ENCODE data around the gene KCNJ6. TPM values are rescaled to one million over a fixed set of nuclear protein-coding genes. Genes with fewer than 3 reads are reported as not detected.

Gene KCNJ6
- total RNA-seq, 1 experiment from 2014 or later: not detected

DNA sequence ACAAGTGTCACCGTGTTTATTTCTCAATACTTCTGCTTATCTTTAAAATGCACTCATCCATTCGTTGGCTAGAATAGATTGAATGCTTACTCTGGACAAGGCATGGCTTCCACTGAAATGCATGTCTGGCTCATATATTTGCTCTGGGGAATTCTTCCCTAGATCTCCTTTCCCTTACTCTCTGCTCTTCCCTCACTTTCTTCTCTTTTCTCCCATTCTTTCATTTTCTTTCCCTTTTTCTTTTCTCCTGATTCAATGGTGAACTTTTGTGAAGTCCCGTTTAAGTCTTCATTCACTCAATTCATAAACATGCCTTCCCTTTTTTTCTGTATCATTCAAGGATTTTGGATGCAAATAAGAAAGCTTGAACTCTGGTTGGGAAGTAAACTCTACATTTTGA is 315.2 kb downstream of the KCNJ6 start:
- Histone ChIP-seq H3K27me3 (replicated peaks; ENCODE audit: control insufficient read depth, insufficient read depth, low read length) (no peaks in the 10 kb centered on the region), H3K36me3 (ENCODE audit: control insufficient read depth, insufficient read depth, low read length) (no peaks in the 10 kb centered on the region), H3K4me3 (ENCODE audit: low read depth, low read length) (no peak overlapping the region), H3K9me3 (no peaks in the 10 kb centered on the region), H3K4me1 (no peaks in the 10 kb centered on the region)
- no peak overlapping the region for H3K27ac Mint-ChIP-seq (ENCODE audit: unreplicated experiment)
- no peak overlapping the region for H3K4me3 Mint-ChIP-seq (ENCODE audit: unreplicated experiment)
- H3K27me3 Mint-ChIP-seq (ENCODE audit: insufficient read depth, unreplicated experiment): no peaks in the 10 kb centered on the region
- peaks cover 13% of the 10 kb centered on the region for H3K9me3 Mint-ChIP-seq (ENCODE audit: unreplicated experiment)
- intact Hi-C loops (cut with micrococcal nuclease; ENCODE audit: unreplicated experiment): no loop called here
- no peaks in the 10 kb centered on the region for H3K4me1 Mint-ChIP-seq (ENCODE audit: low read depth, unreplicated experiment)
- DNase-seq: no peak
- POLR2A ChIA-PET: no interaction called here
- no peaks in the 10 kb centered on the region for H3K36me3 Mint-ChIP-seq (ENCODE audit: insufficient read depth, unreplicated experiment)
- TF ChIP-seq, protein P1, sequence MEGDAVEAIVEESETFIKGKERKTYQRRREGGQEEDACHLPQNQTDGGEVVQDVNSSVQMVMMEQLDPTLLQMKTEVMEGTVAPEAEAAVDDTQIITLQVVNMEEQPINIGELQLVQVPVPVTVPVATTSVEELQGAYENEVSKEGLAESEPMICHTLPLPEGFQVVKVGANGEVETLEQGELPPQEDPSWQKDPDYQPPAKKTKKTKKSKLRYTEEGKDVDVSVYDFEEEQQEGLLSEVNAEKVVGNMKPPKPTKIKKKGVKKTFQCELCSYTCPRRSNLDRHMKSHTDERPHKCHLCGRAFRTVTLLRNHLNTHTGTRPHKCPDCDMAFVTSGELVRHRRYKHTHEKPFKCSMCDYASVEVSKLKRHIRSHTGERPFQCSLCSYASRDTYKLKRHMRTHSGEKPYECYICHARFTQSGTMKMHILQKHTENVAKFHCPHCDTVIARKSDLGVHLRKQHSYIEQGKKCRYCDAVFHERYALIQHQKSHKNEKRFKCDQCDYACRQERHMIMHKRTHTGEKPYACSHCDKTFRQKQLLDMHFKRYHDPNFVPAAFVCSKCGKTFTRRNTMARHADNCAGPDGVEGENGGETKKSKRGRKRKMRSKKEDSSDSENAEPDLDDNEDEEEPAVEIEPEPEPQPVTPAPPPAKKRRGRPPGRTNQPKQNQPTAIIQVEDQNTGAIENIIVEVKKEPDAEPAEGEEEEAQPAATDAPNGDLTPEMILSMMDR (IDR thresholded peaks at IDR 0.05; ENCODE audit: insufficient read depth in 1 of 2, low read depth in 1 of 2, low read length in 1 of 2, severe bottlenecking in 1 of 2, unreplicated experiment in 1 of 2): no peak
- no TSS peak for BruUV-seq (replicated peaks)
- CTCF ChIA-PET: interaction anchor here (0.5 kb wide), 1 partner anchor 621 kb away, joined by 5 read pairs; no protein-coding TSS in a partner anchor

DNA sequence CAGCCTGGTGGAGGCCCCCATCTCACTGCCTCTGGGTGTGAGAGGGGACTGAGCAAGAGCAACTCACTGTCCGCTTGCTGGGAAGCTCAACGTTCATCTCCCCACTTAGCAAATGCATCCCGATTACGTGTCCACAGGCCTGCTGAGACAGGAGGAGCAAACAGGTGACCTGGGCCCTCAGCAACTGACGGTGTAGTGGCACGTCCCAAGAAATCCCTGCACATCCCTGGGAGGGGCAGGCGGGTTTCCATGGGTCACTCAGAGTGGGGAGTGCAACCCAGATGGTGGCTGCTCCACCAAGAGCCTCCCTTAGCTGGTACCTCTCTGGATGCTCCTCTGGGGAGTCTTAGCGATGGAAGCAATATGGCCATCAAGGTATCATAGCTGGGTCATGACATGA is 320.3 kb downstream of the KCNJ6 start:
- no peaks in the 10 kb centered on the region for H3K4me1 ChIP-seq
- H3K9me3 ChIP-seq: no peaks in the 10 kb centered on the region
- peaks cover 3% of the 10 kb centered on the region for H3K9me3 Mint-ChIP-seq (ENCODE audit: unreplicated experiment)
- H3K36me3 ChIP-seq (ENCODE audit: control insufficient read depth, insufficient read depth, low read length): no peaks in the 10 kb centered on the region
- no TSS peak for BruUV-seq (replicated peaks)
- ChIA-PET POLR2A (no interaction called here), CTCF (no interaction called here)
- H3K27ac Mint-ChIP-seq (ENCODE audit: unreplicated experiment): no peak overlapping the region
- no peak overlapping the region for H3K4me3 ChIP-seq (ENCODE audit: low read depth, low read length)
- DNase-seq: no peak
- H3K4me3 Mint-ChIP-seq (ENCODE audit: unreplicated experiment): no peak overlapping the region
- intact Hi-C loops (cut with micrococcal nuclease; ENCODE audit: unreplicated experiment): no loop called here
- no peaks in the 10 kb centered on the region for H3K4me1 Mint-ChIP-seq (ENCODE audit: low read depth, unreplicated experiment)
- no peaks in the 10 kb centered on the region for H3K27me3 ChIP-seq (replicated peaks; ENCODE audit: control insufficient read depth, insufficient read depth, low read length)
- TF ChIP-seq, protein P1 (IDR thresholded peaks at IDR 0.05; ENCODE audit: insufficient read depth in 1 of 2, low read depth in 1 of 2, low read length in 1 of 2, severe bottlenecking in 1 of 2, unreplicated experiment in 1 of 2): no peak
- H3K36me3 Mint-ChIP-seq (ENCODE audit: insufficient read depth, unreplicated experiment): no peaks in the 10 kb centered on the region
- H3K27me3 Mint-ChIP-seq (ENCODE audit: insufficient read depth, unreplicated experiment): no peaks in the 10 kb centered on the region

DNA sequence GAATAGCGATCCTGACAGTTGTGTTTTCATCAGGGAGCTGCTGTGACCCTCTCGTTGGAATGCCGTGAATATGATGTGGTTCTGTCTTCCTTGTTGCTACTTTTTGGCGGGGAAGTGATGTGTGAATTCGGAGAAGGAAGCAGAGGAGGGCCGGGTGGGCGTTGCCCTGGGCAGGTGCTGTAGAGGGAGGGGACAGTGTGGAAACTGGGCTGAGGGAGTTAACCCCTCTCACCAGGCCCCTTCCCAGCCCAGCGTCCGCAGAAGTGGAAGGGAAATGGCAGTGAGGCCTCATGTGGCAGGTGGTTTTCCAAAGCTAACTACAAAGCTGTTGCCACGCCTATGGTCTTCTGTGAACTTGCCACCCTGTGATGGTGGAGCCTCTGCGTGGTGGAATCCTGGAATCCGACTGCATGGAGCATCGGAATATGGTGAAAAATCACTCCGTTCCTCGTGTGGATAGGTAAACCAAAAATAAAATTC is 321.7 kb downstream of the KCNJ6 start:
- H3K9me3 Mint-ChIP-seq (ENCODE audit: unreplicated experiment): no peaks in the 10 kb centered on the region
- TF ChIP-seq, protein P1 (IDR thresholded peaks at IDR 0.05; ENCODE audit: insufficient read depth in 1 of 2, low read depth in 1 of 2, low read length in 1 of 2, severe bottlenecking in 1 of 2, unreplicated experiment in 1 of 2): no peak
- Histone ChIP-seq H3K4me3 (ENCODE audit: low read depth, low read length) (no peak overlapping the region), H3K27me3 (replicated peaks; ENCODE audit: control insufficient read depth, insufficient read depth, low read length) (no peaks in the 10 kb centered on the region), H3K4me1 (no peaks in the 10 kb centered on the region), H3K36me3 (ENCODE audit: control insufficient read depth, insufficient read depth, low read length) (no peaks in the 10 kb centered on the region), H3K9me3 (no peaks in the 10 kb centered on the region)
- no peak overlapping the region for H3K4me3 Mint-ChIP-seq (ENCODE audit: unreplicated experiment)
- H3K4me1 Mint-ChIP-seq (ENCODE audit: low read depth, unreplicated experiment): no peaks in the 10 kb centered on the region
- ChIA-PET POLR2A (no interaction called here), CTCF (no interaction called here)
- intact Hi-C loops (cut with micrococcal nuclease; ENCODE audit: unreplicated experiment): no loop called here
- no TSS peak for BruUV-seq (replicated peaks)
- no peak overlapping the region for H3K27ac Mint-ChIP-seq (ENCODE audit: unreplicated experiment)
- no peak for DNase-seq
- H3K27me3 Mint-ChIP-seq (ENCODE audit: insufficient read depth, unreplicated experiment): no peaks in the 10 kb centered on the region
- no peaks in the 10 kb centered on the region for H3K36me3 Mint-ChIP-seq (ENCODE audit: insufficient read depth, unreplicated experiment)

Data from Caco-2 (cell line).